ENCODE results near the gene EFNA2.

EFNA2 gene

GRCh38 chr19:1284293-1284978 lies 1.2 kb upstream of the EFNA2 start:
- DNase-seq (ENCODE audit: low read depth), result no peak
- TF ChIP-seq CTCF (conservative IDR thresholded peaks at IDR 0.05; ENCODE audit: low read depth, low read length), result no peak
- no peak overlapping the region for H3K4me3 ChIP-seq (ENCODE audit: low read depth, low read length)

- DNase-seq (ENCODE audit: low read depth), result no peak
- no peak overlapping the region for H3K4me3 ChIP-seq (ENCODE audit: low read depth, low read length)
- TF ChIP-seq CTCF (conservative IDR thresholded peaks at IDR 0.05; ENCODE audit: low read depth, low read length), result no peak
Observed at GRCh38 chr19:1284979-1285736, 515 bp upstream of the EFNA2 start.

GRCh38 chr19:1286487-1287353 lies 1.0 kb downstream of the EFNA2 start:
- DNase-seq (ENCODE audit: low read depth), result no peak
- no peak for TF ChIP-seq CTCF (conservative IDR thresholded peaks at IDR 0.05; ENCODE audit: low read depth, low read length)
- no peak overlapping the region for H3K4me3 ChIP-seq (ENCODE audit: low read depth, low read length)

- no peak for DNase-seq (ENCODE audit: low read depth)
- H3K4me3 ChIP-seq (ENCODE audit: low read depth, low read length), result no peak overlapping the region
- no peak for TF ChIP-seq CTCF (conservative IDR thresholded peaks at IDR 0.05; ENCODE audit: low read depth, low read length)
Observed at GRCh38 chr19:1287354-1288225, 1.9 kb downstream of the EFNA2 start.

- TF ChIP-seq CTCF (conservative IDR thresholded peaks at IDR 0.05; ENCODE audit: low read depth, low read length), result no peak
- H3K4me3 ChIP-seq (ENCODE audit: low read depth, low read length), result no peak overlapping the region
- no peak for DNase-seq (ENCODE audit: low read depth)
Observed at GRCh38 chr19:1288226-1288612, 2.5 kb downstream of the EFNA2 start.
